ENCODE data around the gene RARRES1. TPM values are rescaled to one million over a fixed set of nuclear protein-coding genes. Genes with fewer than 3 reads are reported as not detected.
A peak's percentile ranks its signal among the peaks of the same experiment; 100 is the strongest.

Gene RARRES1
- total RNA-seq, 1 donor from 2014 or later = 8.4 TPM

- Histone ChIP-seq H3K27me3 (ENCODE audit: low read depth) (no peaks in the 10 kb centered on the region), H3K4me1 (peaks cover 58% of the 10 kb centered on the region), H3K4me3 (no peak overlapping the region), H3K36me3 (no peaks in the 10 kb centered on the region), H3K27ac (replicated peaks) (no peak overlapping the region), H3K9me3 (replicated peaks) (no peaks in the 10 kb centered on the region)
- no peak for TF ChIP-seq CTCF (IDR thresholded peaks at IDR 0.05; ENCODE audit: borderline replicate concordance)
- intact Hi-C loops (cut with micrococcal nuclease) = no loop called here
- no peak for DNase-seq
Observed at GRCh38 chr3:158771982-158772381, 39.7 kb upstream of the RARRES1 start.

GRCh38 chr3:158771577-158771976 lies 39.3 kb upstream of the RARRES1 start:
- Histone ChIP-seq H3K9me3 (replicated peaks) (no peaks in the 10 kb centered on the region), H3K4me1 (peaks cover 58% of the 10 kb centered on the region), H3K27ac (replicated peaks) (no peak overlapping the region), H3K4me3 (no peak overlapping the region), H3K36me3 (no peaks in the 10 kb centered on the region), H3K27me3 (ENCODE audit: low read depth) (no peaks in the 10 kb centered on the region)
- TF ChIP-seq CTCF (IDR thresholded peaks at IDR 0.05; ENCODE audit: borderline replicate concordance) = no peak
- intact Hi-C loops (cut with micrococcal nuclease) = no loop called here
- no peak for DNase-seq

GRCh38 chr3:158770741-158771350 lies 38.6 kb upstream of the RARRES1 start:
- no peaks in the 10 kb centered on the region for H3K27me3 ChIP-seq (ENCODE audit: low read depth)
- DNase-seq = no peak
- no peaks in the 10 kb centered on the region for H3K36me3 ChIP-seq
- H3K4me3 ChIP-seq = no peak overlapping the region
- H3K4me1 ChIP-seq = peaks cover 60% of the 10 kb centered on the region
- no peak for TF ChIP-seq CTCF (IDR thresholded peaks at IDR 0.05; ENCODE audit: borderline replicate concordance)
- no peaks in the 10 kb centered on the region for H3K9me3 ChIP-seq (replicated peaks)
- H3K27ac ChIP-seq (replicated peaks) = peak overlapping the region; percentile 81
- intact Hi-C loops (cut with micrococcal nuclease) = no loop called here

GRCh38 chr3:158769952-158770740 lies 37.9 kb upstream of the RARRES1 start:
- intact Hi-C loops (cut with micrococcal nuclease) = no loop called here
- H3K4me1 ChIP-seq = peaks cover 66% of the 10 kb centered on the region
- H3K9me3 ChIP-seq (replicated peaks) = no peaks in the 10 kb centered on the region
- no peak for DNase-seq
- H3K4me3 ChIP-seq = no peak overlapping the region
- no peaks in the 10 kb centered on the region for H3K27me3 ChIP-seq (ENCODE audit: low read depth)
- H3K36me3 ChIP-seq = no peaks in the 10 kb centered on the region
- peak overlapping the region; percentile 81 for H3K27ac ChIP-seq (replicated peaks)
- TF ChIP-seq CTCF (IDR thresholded peaks at IDR 0.05; ENCODE audit: borderline replicate concordance) = no peak

- H3K4me3 ChIP-seq = no peak overlapping the region
- DNase-seq = no peak
- H3K36me3 ChIP-seq = no peaks in the 10 kb centered on the region
- peaks cover 69% of the 10 kb centered on the region for H3K4me1 ChIP-seq
- H3K9me3 ChIP-seq (replicated peaks) = no peaks in the 10 kb centered on the region
- no peaks in the 10 kb centered on the region for H3K27me3 ChIP-seq (ENCODE audit: low read depth)
- intact Hi-C loops (cut with micrococcal nuclease) = no loop called here
- no peak for TF ChIP-seq CTCF (IDR thresholded peaks at IDR 0.05; ENCODE audit: borderline replicate concordance)
- H3K27ac ChIP-seq (replicated peaks) = peak overlapping the region; percentile 81
Observed at GRCh38 chr3:158769549-158769948, 37.3 kb upstream of the RARRES1 start.

Data from left ventricle myocardium inferior (tissue), 1 donor.